HG03469 (cell line): ENCODE data around the gene RGL4.

Experiments
- ATAC-seq: cut with Tn5 transposase; IDR thresholded peaks from one replicate; pipeline ENCODE4 v1.9.1; 2021; ENCODE audit warnings: mild to moderate bottlenecking, moderate library complexity, moderate number of reproducible peaks; ENCODE audit not compliant: unreplicated experiment

The RGL4 gene

GRCh38 chr22:23678133-23678532 lies 12.7 kb upstream of the RGL4 start:
- ATAC-seq: no peak

DNA sequence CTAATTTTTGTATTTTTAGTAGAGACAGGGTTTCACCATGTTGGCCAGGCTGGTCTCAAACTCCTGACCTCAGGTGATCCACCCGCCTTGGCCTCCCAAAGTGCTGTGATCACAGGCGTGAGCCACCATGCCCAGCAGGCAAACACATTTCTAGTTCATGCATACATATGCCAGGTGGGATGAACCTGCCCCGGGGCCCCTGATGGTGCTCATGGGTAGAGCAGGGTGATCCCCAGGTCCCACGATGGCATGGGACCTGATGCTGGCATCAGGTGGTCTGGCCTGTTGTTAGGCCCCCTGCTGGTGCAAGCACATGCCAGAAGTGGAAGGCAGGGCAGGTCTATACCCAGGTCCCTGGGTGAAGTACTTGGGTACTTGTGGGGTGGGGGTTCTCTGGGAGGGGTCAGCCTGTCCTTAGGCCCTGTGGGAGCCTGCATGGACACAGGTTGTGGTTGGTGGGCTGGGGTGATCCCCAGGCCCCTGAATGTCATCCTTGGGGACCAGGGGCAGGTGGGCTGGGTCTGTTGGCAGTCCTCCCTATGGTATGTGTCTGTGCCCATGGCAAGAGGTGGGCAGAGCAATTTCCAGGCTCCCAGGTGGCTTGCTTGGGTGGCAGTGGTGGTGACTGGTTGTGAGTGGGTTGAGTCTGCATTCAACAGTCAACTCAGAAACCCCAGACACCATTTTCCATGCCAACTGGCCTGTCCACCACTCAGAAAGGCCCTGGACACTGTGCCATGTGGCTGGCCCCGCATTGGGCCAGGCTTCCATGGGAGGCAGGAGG lies 9.6 kb upstream of the RGL4 start:
- no peak for ATAC-seq

GRCh38 chr22:23682077-23682476 lies 8.7 kb upstream of the RGL4 start:
- no peak for ATAC-seq

GRCh38 chr22:23682827-23683355 lies 7.9 kb upstream of the RGL4 start:
- ATAC-seq: no peak

- ATAC-seq: no peak
Measured at GRCh38 chr22:23683545-23683944, 7.3 kb upstream of the RGL4 start.

- no peak for ATAC-seq
Measured at GRCh38 chr22:23684026-23684425, 6.8 kb upstream of the RGL4 start.

GRCh38 chr22:23684561-23685031 lies 6.2 kb upstream of the RGL4 start:
- no peak for ATAC-seq

DNA sequence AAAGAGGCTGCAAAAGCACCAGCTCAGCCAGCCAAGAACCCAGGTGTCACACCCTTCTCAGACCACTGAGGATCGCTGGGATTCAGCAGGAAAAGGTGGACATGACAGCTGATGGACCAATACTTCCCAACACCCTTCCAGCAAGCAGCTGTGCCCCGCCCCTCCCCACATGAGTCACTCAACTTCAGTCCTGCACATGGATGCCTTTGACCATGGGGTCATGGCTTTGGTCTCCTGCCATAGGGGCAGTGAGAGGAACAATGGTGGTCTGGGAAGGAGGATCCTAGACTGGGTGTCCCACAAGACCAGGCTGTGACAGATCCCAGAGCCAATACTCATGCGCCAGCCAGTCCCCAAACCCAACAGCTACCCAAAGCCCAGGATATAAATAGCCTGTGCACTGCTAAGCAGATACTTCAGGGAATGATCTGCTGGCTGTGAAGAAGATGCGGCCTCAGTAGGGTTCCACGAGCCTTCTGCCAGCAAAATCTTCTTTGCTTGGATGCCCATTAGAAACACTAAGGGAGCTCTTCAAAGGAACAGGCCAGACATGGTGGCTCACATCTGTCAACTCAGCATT lies 5.5 kb upstream of the RGL4 start:
- ATAC-seq: no peak

DNA sequence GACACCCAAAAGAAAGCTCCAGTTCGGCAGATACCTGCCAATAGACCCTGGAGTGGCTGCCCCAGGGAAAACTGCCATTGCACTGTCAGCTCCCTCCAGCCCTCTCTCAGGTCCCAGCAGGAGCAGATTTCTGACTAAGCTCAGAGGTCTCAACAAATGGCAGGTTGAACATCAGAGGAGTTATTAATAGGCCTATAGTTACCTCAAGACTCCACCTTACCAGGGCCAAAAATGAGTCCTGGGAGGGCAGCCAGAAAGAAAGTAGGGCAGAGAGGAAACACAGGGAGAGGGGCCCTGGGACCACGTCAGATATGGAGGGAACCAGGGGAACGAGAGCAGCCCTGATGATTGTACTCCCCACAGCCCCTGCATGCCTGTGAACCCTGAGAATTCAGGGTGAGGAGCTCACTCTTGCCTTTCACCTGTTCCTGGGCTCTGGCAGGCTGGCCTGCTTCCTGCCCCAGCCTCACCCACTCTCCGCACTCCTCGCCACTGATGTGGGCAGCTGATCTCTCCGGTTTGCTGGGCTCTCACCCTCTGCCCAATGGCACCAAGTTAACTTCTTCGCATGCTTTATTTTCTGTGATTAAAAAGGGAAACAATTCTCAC lies 4.3 kb upstream of the RGL4 start:
- no peak for ATAC-seq

- ATAC-seq: no peak
Measured at GRCh38 chr22:23688121-23688520, 2.7 kb upstream of the RGL4 start.

DNA sequence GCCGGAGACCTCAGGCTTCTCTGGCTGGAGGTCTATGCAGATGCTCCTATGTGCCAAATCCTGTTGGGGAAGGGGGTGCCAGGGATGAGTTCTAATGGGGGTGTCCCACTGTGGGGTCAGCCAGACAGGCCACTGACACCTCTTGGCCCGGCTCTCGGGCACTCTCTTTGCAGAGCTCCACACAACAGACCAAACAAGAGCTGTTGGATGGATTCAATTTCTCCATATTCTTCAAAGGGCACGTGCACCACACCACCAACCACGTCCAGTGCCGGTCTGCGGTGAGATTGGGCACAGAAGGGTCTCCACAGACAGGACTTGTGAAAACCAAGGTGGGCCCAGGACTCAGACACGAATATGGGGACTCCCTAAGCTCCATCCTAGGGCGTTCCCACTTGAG lies 2.2 kb upstream of the RGL4 start:
- ATAC-seq: no peak

DNA sequence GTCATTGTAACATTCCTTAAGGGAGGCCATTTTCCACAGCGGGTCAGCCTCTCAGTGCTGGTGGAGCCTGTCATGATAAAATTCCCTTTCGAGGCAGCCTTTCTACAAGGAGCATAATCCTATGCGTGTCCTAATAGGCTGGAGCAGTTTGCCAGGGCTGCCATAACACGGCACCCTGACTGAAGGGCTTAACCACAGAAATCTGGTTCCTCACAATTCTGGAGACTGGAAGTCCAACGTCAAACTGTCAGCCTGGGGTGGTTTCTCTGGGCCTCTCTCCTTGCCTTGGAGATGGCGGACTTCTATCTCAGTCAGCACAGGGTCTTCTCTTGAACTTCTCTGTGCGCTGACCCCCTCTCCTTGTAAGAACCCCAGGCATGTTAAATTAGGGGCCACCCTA lies 1.4 kb upstream of the RGL4 start:
- no peak for ATAC-seq

- no peak for ATAC-seq
Measured at GRCh38 chr22:23691748-23692423, 1.1 kb downstream of the RGL4 start.

GRCh38 chr22:23692598-23693291 lies 1.9 kb downstream of the RGL4 start:
- no peak for ATAC-seq

DNA sequence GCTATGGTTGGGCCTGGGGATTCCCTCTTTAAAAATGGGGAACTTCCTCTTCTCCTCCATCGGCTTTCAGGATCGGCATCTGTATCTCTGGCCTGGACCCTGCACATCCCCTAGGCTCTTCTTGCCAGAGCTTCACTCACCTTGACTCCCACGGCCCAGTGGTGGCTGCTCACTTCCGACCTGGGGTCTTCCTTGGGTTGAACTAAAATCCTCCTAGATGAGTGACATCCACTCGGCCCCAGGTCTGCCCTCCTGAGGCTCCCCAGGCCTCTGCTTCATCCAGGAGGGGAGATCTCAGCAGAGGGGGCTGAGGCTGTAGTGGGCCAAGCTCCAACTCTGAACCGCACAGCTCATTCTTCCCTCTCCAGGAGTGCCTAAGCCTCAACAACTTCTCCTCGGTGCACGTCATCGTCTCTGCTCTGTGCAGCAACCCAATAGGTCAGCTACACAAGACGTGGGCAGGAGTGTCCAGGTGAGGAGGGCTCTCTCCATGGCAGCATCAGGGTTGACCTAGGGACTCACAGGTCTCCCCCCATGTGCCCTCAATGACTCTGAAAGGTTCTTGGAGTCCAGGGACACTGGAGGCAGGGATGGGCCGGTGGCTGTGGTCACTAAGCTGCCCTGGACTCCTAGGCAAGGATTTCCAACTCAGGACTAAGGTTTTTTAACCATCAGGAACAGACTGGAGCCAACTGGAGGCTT lies 3.3 kb downstream of the RGL4 start:
- no peak for ATAC-seq

DNA sequence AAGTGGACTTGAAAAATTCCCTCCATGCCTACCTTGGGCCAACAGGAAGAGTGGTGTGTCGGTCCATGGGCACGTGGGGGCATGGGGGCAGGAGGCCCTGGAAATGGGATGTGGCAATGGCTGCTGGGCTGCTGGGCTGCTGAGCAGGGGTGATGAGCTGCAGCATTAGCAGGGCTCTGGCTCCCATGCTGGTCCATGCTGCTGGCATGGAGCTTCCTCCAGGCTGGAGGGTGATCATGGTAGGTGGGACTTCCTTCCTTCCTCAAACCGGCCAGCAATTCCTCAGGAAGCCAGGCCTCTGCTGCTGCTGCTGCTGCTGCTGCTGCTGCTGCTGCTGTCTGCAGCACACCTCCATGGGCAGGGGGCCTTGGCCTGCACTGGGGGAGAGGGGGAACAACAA lies 4.3 kb downstream of the RGL4 start:
- no peak for ATAC-seq

DNA sequence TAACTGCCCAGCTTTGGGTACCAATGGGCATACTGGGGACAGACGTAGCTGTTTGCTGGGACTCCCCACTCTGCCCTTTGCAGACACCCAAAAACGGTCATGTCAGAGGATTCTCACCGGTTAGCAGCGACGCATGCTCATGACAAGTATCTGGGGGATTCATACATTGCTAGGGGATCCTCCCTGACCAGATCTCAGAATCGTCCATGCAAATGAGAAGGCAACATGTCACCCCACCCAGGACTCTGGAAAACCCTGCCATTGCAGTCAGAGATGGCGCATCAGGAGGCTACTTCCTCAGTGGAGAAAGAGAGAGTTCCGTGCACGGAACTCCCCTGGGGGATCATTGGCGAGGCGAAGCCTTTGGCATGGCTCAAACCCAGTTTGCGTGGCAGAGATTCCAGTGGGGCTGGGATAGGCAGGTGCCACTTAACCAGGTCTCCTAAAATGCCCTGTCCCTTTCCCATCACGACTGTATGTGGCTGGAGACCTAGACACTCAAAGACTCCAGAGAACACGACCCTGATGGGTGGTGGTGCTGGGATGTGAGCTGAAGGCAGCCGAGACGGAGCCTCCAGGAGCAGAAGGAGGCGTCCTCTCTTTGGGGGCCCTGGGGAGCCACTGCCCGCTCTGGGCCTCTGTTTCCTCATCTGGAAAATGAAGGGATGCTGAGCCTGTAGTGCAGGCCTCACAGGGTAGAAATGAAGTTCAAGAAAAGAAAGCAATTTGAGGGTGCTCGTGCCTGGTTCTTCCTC lies 4.9 kb downstream of the RGL4 start:
- no peak for ATAC-seq

GRCh38 chr22:23696326-23696851 lies 5.6 kb downstream of the RGL4 start:
- ATAC-seq: no peak
